Lung (tissue), 12 donors: Measurements from ENCODE around the gene EYS. TPM values are rescaled to one million over a fixed set of nuclear protein-coding genes. Genes with fewer than 3 reads are reported as not detected.

ENCODE experiments used
- ATAC-seq: fragments of 200-7000 bp; cut with Tn5 transposase; one replicate; pipeline ENCODE4 v1.9.1; 2020; ENCODE audit warnings: moderate number of reproducible peaks; ENCODE audit not compliant: insufficient read depth, low FRiP score
- DNase-seq, 3 donors: peaks; one replicate each; pipeline ENCODE4 v3.0.0-alpha.2; 2013 to 2017
- H3K27ac ChIP-seq, 2 donors: one replicate each; pipeline ENCODE4 v1.5.1; 2013; ENCODE audit warnings: mild to moderate bottlenecking in 2 of 2, moderate library complexity in 2 of 2, control low read depth in 1 of 2, inconsistent platforms in 1 of 2, low read depth in 1 of 2, low read length in 1 of 2
- H3K27me3 ChIP-seq, 3 donors: one replicate each; pipeline ENCODE4 v1.5.1; 2013; ENCODE audit warnings: low read length in 2 of 3; ENCODE audit not compliant: control insufficient read depth in 3 of 3, insufficient read depth in 3 of 3
- H3K36me3 ChIP-seq, 4 donors: one replicate each; pipeline ENCODE4 v1.5.1; 2013; ENCODE audit warnings: low read length in 4 of 4, mild to moderate bottlenecking in 1 of 4, moderate library complexity in 1 of 4; ENCODE audit not compliant: control insufficient read depth in 4 of 4, insufficient read depth in 4 of 4
- H3K4me1 ChIP-seq, 5 donors: one replicate each; pipeline ENCODE4 v1.5.1; 2013; ENCODE audit warnings: low read length in 5 of 5, mild to moderate bottlenecking in 2 of 5, moderate library complexity in 1 of 5; ENCODE audit not compliant: control insufficient read depth in 5 of 5, insufficient read depth in 5 of 5
- H3K4me3 ChIP-seq: one replicate; pipeline ENCODE4 v1.5.1; 2013; ENCODE audit warnings: mild to moderate bottlenecking, control low read depth, moderate library complexity
- H3K9ac ChIP-seq, 2 donors: one replicate each; pipeline ENCODE4 v1.5.1; 2013; ENCODE audit warnings: low read length in 2 of 2, control low read depth in 1 of 2; ENCODE audit not compliant: insufficient read depth in 1 of 2
- H3K9me3 ChIP-seq, 4 donors: one replicate each; pipeline ENCODE4 v1.5.1; 2013; ENCODE audit warnings: low read length in 3 of 4, mild to moderate bottlenecking in 1 of 4, moderate library complexity in 1 of 4; ENCODE audit not compliant: control insufficient read depth in 4 of 4, insufficient read depth in 3 of 4
- WGBS, 2 donors: extraction: QIAGEN DNeasy Blood & Tissue Kit; methylation state at CpG; one replicate each; pipeline ENCODE4 v1.1.7; 2013; 5-methylcytosine and 5-hydroxymethylcytosine counted together
- polyA plus RNA-seq, 2 donors: library from polyadenylated mRNA; stranded (reverse); fragments of 200-250 nt; gene quantifications; one replicate each; pipeline ENCODE4 v1.2.1, GENCODE V29; 2013
- total RNA-seq, 2 donors: library from RNA; depleted of rRNA in 1 of 2; stranded (reverse); fragments of >200 nt in 1 of 2; gene quantifications; one replicate each; pipeline ENCODE4 v1.2.1, GENCODE V29; 2014 to 2021
- TF ChIP-seq, protein P1 (sequence below): IDR thresholded peaks from 2 replicates; pipeline ENCODE4 v1.5.1; 2012; ENCODE audit warnings: mild to moderate bottlenecking; ENCODE audit errors: control extremely low read depth, extremely low read depth
- donor health status: control.
- donor health status: control.
- donor health status: Bipolar disorder and iron deficiency.
- donor health status: healthy.
- donor health status: DM: yes; HTN: yes; CAD: no.

EYS gene
- total and polyA plus RNA-seq, 4 donors = 0.06 to 0.34 (median 0.12) TPM

DNA sequence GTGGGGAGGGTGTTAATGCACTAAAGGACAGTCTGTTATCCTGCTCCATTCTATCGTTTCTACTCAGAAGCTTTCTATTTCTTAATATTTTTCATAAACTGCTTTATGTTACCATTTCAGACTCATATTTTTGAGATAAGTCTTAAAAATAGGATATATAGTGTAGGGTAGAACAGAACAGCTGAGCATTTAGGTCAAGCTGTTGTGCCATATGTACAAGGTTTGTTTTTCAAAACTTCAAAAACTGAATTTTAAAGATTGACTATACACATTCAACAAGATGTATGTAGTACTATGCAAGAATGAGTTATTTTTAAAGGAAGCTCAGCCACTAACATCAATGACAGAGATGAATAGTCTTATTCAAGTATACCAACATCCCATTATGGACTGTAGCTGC, 1634.3 kb downstream of the EYS start:
- Histone ChIP-seq H3K9ac (no peak overlapping the region), H3K27me3 (no peaks in the 10 kb centered on the region), H3K36me3 (no peaks in the 10 kb centered on the region), H3K4me3 (no peak overlapping the region), H3K4me1 (no peaks in the 10 kb centered on the region), H3K27ac (no peak overlapping the region), H3K9me3 (no peaks in the 10 kb centered on the region)
- DNase-seq (no peak), ATAC-seq (no peak)
- TF ChIP-seq, protein P1, sequence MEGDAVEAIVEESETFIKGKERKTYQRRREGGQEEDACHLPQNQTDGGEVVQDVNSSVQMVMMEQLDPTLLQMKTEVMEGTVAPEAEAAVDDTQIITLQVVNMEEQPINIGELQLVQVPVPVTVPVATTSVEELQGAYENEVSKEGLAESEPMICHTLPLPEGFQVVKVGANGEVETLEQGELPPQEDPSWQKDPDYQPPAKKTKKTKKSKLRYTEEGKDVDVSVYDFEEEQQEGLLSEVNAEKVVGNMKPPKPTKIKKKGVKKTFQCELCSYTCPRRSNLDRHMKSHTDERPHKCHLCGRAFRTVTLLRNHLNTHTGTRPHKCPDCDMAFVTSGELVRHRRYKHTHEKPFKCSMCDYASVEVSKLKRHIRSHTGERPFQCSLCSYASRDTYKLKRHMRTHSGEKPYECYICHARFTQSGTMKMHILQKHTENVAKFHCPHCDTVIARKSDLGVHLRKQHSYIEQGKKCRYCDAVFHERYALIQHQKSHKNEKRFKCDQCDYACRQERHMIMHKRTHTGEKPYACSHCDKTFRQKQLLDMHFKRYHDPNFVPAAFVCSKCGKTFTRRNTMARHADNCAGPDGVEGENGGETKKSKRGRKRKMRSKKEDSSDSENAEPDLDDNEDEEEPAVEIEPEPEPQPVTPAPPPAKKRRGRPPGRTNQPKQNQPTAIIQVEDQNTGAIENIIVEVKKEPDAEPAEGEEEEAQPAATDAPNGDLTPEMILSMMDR = no peak
- WGBS, 2 donors = 77 to 87% methylated on average over 1 of the region's 1 CpG

DNA sequence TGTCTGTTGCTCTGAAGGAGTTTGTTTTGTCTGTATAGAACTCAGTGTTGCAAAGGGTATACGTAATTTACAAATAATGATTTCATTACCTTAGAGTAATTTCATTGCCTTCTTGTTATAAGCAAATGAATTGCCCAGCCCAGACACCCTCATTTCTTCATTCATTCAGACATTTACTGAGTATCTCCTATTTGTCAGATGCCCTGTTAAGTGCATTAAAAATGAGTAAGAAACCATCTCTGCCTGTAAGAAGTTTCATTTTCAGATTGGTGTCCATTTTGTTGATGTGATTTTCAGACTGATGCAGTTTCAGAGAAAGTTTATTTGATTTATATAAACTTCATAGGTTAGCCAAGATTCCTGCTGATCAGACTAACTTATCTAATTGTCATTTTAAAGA, 1642.1 kb downstream of the EYS start:
- DNase-seq (no peak), ATAC-seq (no peak)
- Histone ChIP-seq H3K9me3 (no peaks in the 10 kb centered on the region), H3K9ac (no peak overlapping the region), H3K4me3 (no peak overlapping the region), H3K4me1 (no peaks in the 10 kb centered on the region), H3K27ac (no peak overlapping the region), H3K27me3 (no peaks in the 10 kb centered on the region), H3K36me3 (no peaks in the 10 kb centered on the region)
- 73 to 76% methylated on average over 1 of the region's 1 CpG for WGBS, 2 donors
- TF ChIP-seq, protein P1 = no peak

DNA sequence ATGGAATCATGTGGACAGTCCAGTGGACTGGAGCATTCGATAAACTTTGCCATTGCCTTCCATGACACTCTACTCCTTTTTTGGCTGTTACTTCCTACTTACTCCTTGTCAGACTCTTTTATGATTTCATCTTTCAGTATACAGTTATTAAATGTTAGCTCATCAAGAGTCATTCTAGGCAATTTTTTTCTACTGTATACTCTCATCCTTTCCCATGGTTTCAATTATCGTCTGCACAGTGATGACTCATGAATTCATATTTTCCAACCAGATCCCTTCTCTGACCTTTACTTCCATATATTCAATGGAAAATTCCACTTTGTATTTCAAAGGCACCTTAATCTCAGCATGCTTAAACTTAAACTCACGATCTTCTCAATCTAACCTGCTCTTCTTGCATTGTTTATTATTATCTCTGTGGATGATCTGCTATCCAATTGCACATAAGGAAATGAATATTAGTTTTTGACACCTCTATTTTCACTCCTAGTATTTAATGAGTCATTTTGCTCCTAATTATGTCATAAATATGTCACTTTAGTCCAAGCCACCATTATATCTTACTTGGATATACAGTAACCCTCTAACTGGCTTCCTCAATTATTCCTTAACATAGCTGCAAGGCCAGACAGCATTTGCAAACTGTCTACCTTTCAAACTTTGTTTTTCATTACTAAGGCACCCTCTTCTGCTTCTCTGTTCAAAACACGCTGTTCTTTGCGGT, 1643.9 kb downstream of the EYS start:
- TF ChIP-seq, protein P1 = no peak
- H3K4me3 ChIP-seq = no peak overlapping the region
- H3K27me3 ChIP-seq = no peaks in the 10 kb centered on the region
- H3K27ac ChIP-seq = no peak overlapping the region
- no peak for DNase-seq
- ATAC-seq = no peak
- WGBS, 2 donors = 90 to 95% methylated on average over 5 of the region's 5 CpGs
- H3K9ac ChIP-seq = no peak overlapping the region
- H3K4me1 ChIP-seq = no peaks in the 10 kb centered on the region
- H3K9me3 ChIP-seq = no peaks in the 10 kb centered on the region
- no peaks in the 10 kb centered on the region for H3K36me3 ChIP-seq

DNA sequence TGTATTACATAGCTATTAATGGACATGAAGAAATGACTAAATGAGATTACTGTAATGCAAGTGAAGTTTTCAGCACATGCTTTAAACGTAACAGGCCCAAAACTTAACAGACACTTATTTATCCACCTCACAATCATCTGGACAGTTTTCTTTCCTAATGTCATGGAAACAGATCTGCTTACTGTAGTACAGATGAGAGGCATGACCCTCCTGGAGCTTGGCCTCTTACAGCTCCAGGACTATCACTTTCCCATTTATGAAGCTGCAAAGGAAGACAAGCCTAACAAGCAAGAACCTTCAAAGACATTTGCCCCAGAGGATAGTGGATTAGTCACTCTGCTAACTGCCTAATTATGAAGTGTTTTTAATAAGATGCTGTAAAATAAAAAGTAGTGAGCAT, 1652.2 kb downstream of the EYS start:
- Histone ChIP-seq H3K27ac (no peak overlapping the region), H3K4me1 (no peaks in the 10 kb centered on the region), H3K9ac (no peak overlapping the region), H3K9me3 (no peaks in the 10 kb centered on the region), H3K4me3 (no peak overlapping the region), H3K27me3 (no peaks in the 10 kb centered on the region), H3K36me3 (no peaks in the 10 kb centered on the region)
- WGBS, 2 donors = 73 to 94% methylated on average over 1 of the region's 1 CpG
- DNase-seq (no peak), ATAC-seq (no peak)
- TF ChIP-seq, protein P1 = no peak
